H1 (cell line): ENCODE results near the gene RTKN. TPM values are rescaled to one million over a fixed set of nuclear protein-coding genes. Genes with fewer than 3 reads are reported as not detected.
"Not testable (repeated sequence)": the region's sequence is repeated elsewhere in the genome, so short reads cannot be mapped to it uniquely, and the experiment has no call there.

Source experiments
- CTCF ChIA-PET: fragments of 300-600 bp; sonication (Branson Sonifier 250); formaldehyde crosslinking; loops from one replicate; lab custom pipeline; 2021; ENCODE audit not compliant: partially characterized antibody; lab: Charles Lee
- POLR2A ChIA-PET: fragments of 300-600 bp; sonication (Branson Sonifier 250); formaldehyde crosslinking; loops from one replicate; lab custom pipeline; 2021; ENCODE audit warnings: inconsistent platforms; ENCODE audit not compliant: partially characterized antibody; lab: Charles Lee
- DNase-seq, 2 experiments: peaks; one replicate each; pipeline versions ENCODE4 v3.0.0 to v3.0.0-alpha.2; 2010 to 2022; ENCODE audit warnings: low spot score in 2 of 2, low read depth in 1 of 2, mixed read lengths in 1 of 2
- FAIRE-seq: peaks from 2 replicates; lab custom pipeline; 2011; peaks lifted over from hg19 to GRCh38; lab: Jason Lieb, UNC
- H2AFZ ChIP-seq: 2 replicates; pipeline ENCODE4 v1.8.1; 2012; ENCODE audit warnings: low read length, inconsistent platforms
- H2AK5ac ChIP-seq: 2 replicates; pipeline ENCODE4 v1.6.1; 2013; ENCODE audit warnings: low read depth, low read length
- H2BK120ac ChIP-seq: replicated peaks from 2 replicates; pipeline ENCODE3; 2013; ENCODE audit warnings: low read depth, low read length, inconsistent platforms
- H2BK12ac ChIP-seq: 2 replicates; pipeline ENCODE4 v1.6.1; 2013; ENCODE audit warnings: low read depth, low read length
- H2BK15ac ChIP-seq: 2 replicates; pipeline ENCODE4 v1.6.1; 2013; ENCODE audit warnings: low read length
- H2BK20ac ChIP-seq: 2 replicates; pipeline ENCODE4 v1.6.1; 2013; ENCODE audit warnings: low read length
- H2BK5ac ChIP-seq: 2 replicates; pipeline ENCODE4 v1.6.1; 2013; ENCODE audit warnings: low read depth, low read length
- H3K14ac ChIP-seq: 2 replicates; pipeline ENCODE4 v1.6.1; 2013; ENCODE audit warnings: inconsistent platforms; ENCODE audit not compliant: insufficient read length
- H3K18ac ChIP-seq: 2 replicates; pipeline ENCODE4 v1.6.1; 2013; ENCODE audit warnings: low read length; ENCODE audit errors: extremely low read depth
- H3K23ac ChIP-seq: 2 replicates; pipeline ENCODE4 v1.6.1; 2013; ENCODE audit warnings: inconsistent platforms; ENCODE audit not compliant: insufficient read length
- H3K23me2 ChIP-seq: 2 replicates; pipeline ENCODE4 v1.6.1; 2013; ENCODE audit warnings: low read depth, low read length
- H3K27ac ChIP-seq: 2 replicates; pipeline ENCODE4 v1.6.1; 2011; ENCODE audit warnings: low read depth, low read length, inconsistent platforms
- H3K27me3 ChIP-seq, 4 experiments: replicated peaks in 1 of 4; 1 replicate in 1 of 4; 2 replicates in 3 of 4; pipeline versions ENCODE4 v1.6.1 to v1.8.1; 2011 to 2013; ENCODE audit warnings: low read length in 3 of 4, mild to moderate bottlenecking in 3 of 4, inconsistent platforms in 2 of 4, mixed read lengths in 2 of 4, moderate library complexity in 1 of 4; ENCODE audit not compliant: control insufficient read depth in 3 of 4, insufficient read depth in 3 of 4; ENCODE audit errors: extremely low read depth in 1 of 4
- H3K36me3 ChIP-seq, 4 experiments: 2 replicates each; pipeline versions ENCODE4 v1.6.1 to v1.8.1; 2011 to 2013; ENCODE audit warnings: mild to moderate bottlenecking in 4 of 4, low read length in 3 of 4, moderate library complexity in 2 of 4, control low read depth in 1 of 4, inconsistent platforms in 1 of 4; ENCODE audit not compliant: insufficient read depth in 4 of 4, control insufficient read depth in 2 of 4
- H3K4ac ChIP-seq: replicated peaks from 2 replicates; pipeline ENCODE3; 2013; ENCODE audit warnings: low read length, low read depth, mixed read lengths, inconsistent platforms; ENCODE audit not compliant: insufficient read length
- H3K4me1 ChIP-seq, 4 experiments: replicated peaks in 1 of 4; 1 replicate in 1 of 4; 2 replicates in 3 of 4; pipeline versions ENCODE4 v1.6.1 to v1.8.1; 2011 to 2013; ENCODE audit warnings: low read length in 3 of 4, inconsistent platforms in 2 of 4, mixed read lengths in 1 of 4; ENCODE audit not compliant: insufficient read depth in 4 of 4, control insufficient read depth in 3 of 4
- H3K4me2 ChIP-seq, 2 experiments: 2 replicates each; pipeline versions ENCODE4 v1.6.1 to v1.8.1; 2011 to 2013; ENCODE audit warnings: low read depth in 2 of 2, low read length in 2 of 2, control low read depth in 1 of 2, inconsistent platforms in 1 of 2, mild to moderate bottlenecking in 1 of 2; ENCODE audit not compliant: insufficient read depth in 1 of 2
- H3K4me3 ChIP-seq, 4 experiments: fragments of 200-600, 300-600 bp in 1 of 4; sonication (generic), shearing (Covaris generic), sonication (Bioruptor Twin) in 1 of 4; 2 replicates each; pipeline versions ENCODE4 v1.5.1 to v1.8.1; 2011 to 2016; ENCODE audit warnings: low read length in 4 of 4, low read depth in 3 of 4, control low read depth in 2 of 4, inconsistent platforms in 2 of 4, mild to moderate bottlenecking in 2 of 4, mixed read lengths in 1 of 4, moderate library complexity in 1 of 4; ENCODE audit not compliant: insufficient read depth in 2 of 4; ENCODE audit errors: extremely low read depth in 1 of 4
- H3K56ac ChIP-seq: replicated peaks from 2 replicates; pipeline ENCODE3; 2013; ENCODE audit warnings: low read depth, mild to moderate bottlenecking, mixed read lengths, low read length, inconsistent platforms; ENCODE audit not compliant: insufficient read length
- H3K79me1 ChIP-seq: 2 replicates; pipeline ENCODE4 v1.6.1; 2013; ENCODE audit warnings: low read depth, low read length, control low read depth
- H3K79me2 ChIP-seq, 2 experiments: 2 replicates each; pipeline versions ENCODE4 v1.6.1 to v1.8.1; 2012 to 2013; ENCODE audit warnings: low read length in 2 of 2, mild to moderate bottlenecking in 2 of 2, inconsistent platforms in 1 of 2; ENCODE audit not compliant: insufficient read depth in 2 of 2, control insufficient read depth in 1 of 2
- H3K9ac ChIP-seq, 4 experiments: replicated peaks in 1 of 4; 1 replicate in 1 of 4; 2 replicates in 3 of 4; pipeline versions ENCODE4 v1.6.1 to v1.8.1; 2011 to 2013; ENCODE audit warnings: low read depth in 3 of 4, low read length in 3 of 4, control low read depth in 2 of 4, mild to moderate bottlenecking in 2 of 4, moderate library complexity in 2 of 4, inconsistent platforms in 1 of 4; ENCODE audit errors: extremely low read depth in 1 of 4
- H3K9me3 ChIP-seq, 2 experiments: 2 replicates each; pipeline versions ENCODE4 v1.6.1 to v1.8.1; 2012 to 2013; ENCODE audit warnings: mild to moderate bottlenecking in 2 of 2, moderate library complexity in 2 of 2, control low read depth in 1 of 2, inconsistent platforms in 1 of 2, low read depth in 1 of 2, low read length in 1 of 2, mixed read lengths in 1 of 2; ENCODE audit not compliant: insufficient read depth in 2 of 2
- H4K20me1 ChIP-seq, 2 experiments: replicated peaks in 1 of 2; 2 replicates each; pipeline versions ENCODE3 to v1.8.1; 2011 to 2013; ENCODE audit warnings: inconsistent platforms in 2 of 2, low read length in 2 of 2, mild to moderate bottlenecking in 1 of 2; ENCODE audit not compliant: insufficient read depth in 2 of 2, control insufficient read depth in 1 of 2
- H4K5ac ChIP-seq: 2 replicates; pipeline ENCODE4 v1.6.1; 2013; ENCODE audit warnings: low read length, low read depth, mixed read lengths, inconsistent platforms; ENCODE audit not compliant: insufficient read length
- H4K8ac ChIP-seq: 2 replicates; pipeline ENCODE4 v1.8.0; 2013; ENCODE audit warnings: mild to moderate bottlenecking, moderate library complexity, low read length, inconsistent platforms; ENCODE audit not compliant: insufficient read depth; ENCODE audit errors: extremely low read depth
- H4K91ac ChIP-seq: replicated peaks from 2 replicates; pipeline ENCODE3; 2013; ENCODE audit warnings: low read length, mixed read lengths, inconsistent platforms; ENCODE audit not compliant: insufficient read length
- KDM1A ChIP-seq: fragments of 200-600, 300-600 bp; sonication (generic); IDR thresholded peaks from 2 replicates; pipeline ENCODE4 v1.7.1; 2016; ENCODE audit warnings: mild to moderate bottlenecking, low read length, borderline replicate concordance
- WGBS, 2 experiments: shearing (Covaris generic) in 1 of 2; methylation state at CpG; one replicate each; pipeline versions ENCODE4 v1.1.6 to v1.1.7; 2013 to 2015; ENCODE audit warnings: low lambda C conversion rate in 2 of 2, mixed read lengths in 2 of 2, inconsistent platforms in 1 of 2, low coverage in 1 of 2, missing lambda C conversion rate in 1 of 2; ENCODE audit not compliant: insufficient replicate concordance in 2 of 2, insufficient coverage in 1 of 2, insufficient read length in 1 of 2; ENCODE audit errors: extremely low coverage in 1 of 2, missing lambda C conversion rate in 1 of 2; 5-methylcytosine and 5-hydroxymethylcytosine counted together
- polyA plus RNA-seq, 7 experiments: library from polyadenylated mRNA; depleted of rRNA in 3 of 7; stranded (reverse) in 5 of 7; unstranded in 2 of 7; fragments of >200 nt in 5 of 7; fragments of 200-250 nt in 2 of 7; gene quantifications; 1 replicate in 5 of 7; 2 replicates in 1 of 7; 4 replicates in 1 of 7; pipeline versions ENCODE4 v1.2.1 to v1.2.3, GENCODE V29; 2011 to 2013; ENCODE audit warnings: missing spikeins in 2 of 7, mixed read lengths in 2 of 7
- total RNA-seq: library from RNA; stranded (reverse); fragmentation: NEBNext Ultra II Directional; extraction: Animal tissue kit (Norgen Biotek cat#: 25700); gene quantifications from 2 replicates; pipeline ENCODE4 v1.2.1, GENCODE V29; 2021

The RTKN gene
- total and polyA plus RNA-seq, 2 of the 8 experiments (the other 6 are each of a cell fraction or from before 2014, with no cell fraction given) = 40.2 to 54.1 TPM

- H2AK5ac ChIP-seq, H2BK12ac ChIP-seq, H3K79me1 ChIP-seq, H3K18ac ChIP-seq, H3K23ac ChIP-seq, H4K20me1 ChIP-seq, H3K27ac ChIP-seq, H3K14ac ChIP-seq, FAIRE-seq, DNase-seq, H3K56ac ChIP-seq, H3K36me3 ChIP-seq, H2BK20ac ChIP-seq, H3K23me2 ChIP-seq, H3K27me3 ChIP-seq, H4K91ac ChIP-seq, H3K9me3 ChIP-seq, H2BK120ac ChIP-seq, H3K79me2 ChIP-seq, H3K9ac ChIP-seq, H2BK15ac ChIP-seq, H2BK5ac ChIP-seq, H3K4me1 ChIP-seq, H3K4ac ChIP-seq, H2AFZ ChIP-seq: not testable (repeated sequence)
- POLR2A ChIA-PET = interaction anchor here (0.9 to 7.3 kb wide), 16 partner anchors 9 to 103 kb away, joined by 3 to 85 read pairs (median 8); partner anchors contain the start of genes AUP1, HTRA2, INO80B and LBX2
- H3K4me2 ChIP-seq = peak overlapping the region; percentile 98 to 100
- TF ChIP-seq KDM1A = peak; percentile 79; the same call in 1 of the 2 replicates
- peak overlapping the region; percentile 69 to 99 (median 93); a peak in 7 of 8 replicates for H3K4me3 ChIP-seq
- peak overlapping the region; percentile 21 for H4K5ac ChIP-seq
- CTCF ChIA-PET = interaction anchor here (0.7 to 8.0 kb wide), 19 partner anchors 9 to 104 kb away, joined by 3 to 73 read pairs (median 10); partner anchors contain the start of genes INO80B, LBX2, MOGS and MRPL53
- peak overlapping the region; percentile 89 for H4K8ac ChIP-seq
- 90% methylated on average over 19 of the region's 19 CpGs; no CpG with 5 or more reads in 1 of the 2 experiments for WGBS, 2 experiments
Observed at GRCh38 chr2:74483675-74484164, 42.0 kb upstream of the RTKN start.
